Activated gamma-delta T cell (primary cell): ENCODE results near the gene GPR42.
"Not testable (repeated sequence)": the region's sequence is repeated elsewhere in the genome, so short reads cannot be mapped to it uniquely, and the experiment has no call there.

Experiments used
- DNase-seq: peaks from one replicate; lab custom pipeline; 2025; lab: John Stamatoyannopoulos, UW

Gene GPR42

DNA sequence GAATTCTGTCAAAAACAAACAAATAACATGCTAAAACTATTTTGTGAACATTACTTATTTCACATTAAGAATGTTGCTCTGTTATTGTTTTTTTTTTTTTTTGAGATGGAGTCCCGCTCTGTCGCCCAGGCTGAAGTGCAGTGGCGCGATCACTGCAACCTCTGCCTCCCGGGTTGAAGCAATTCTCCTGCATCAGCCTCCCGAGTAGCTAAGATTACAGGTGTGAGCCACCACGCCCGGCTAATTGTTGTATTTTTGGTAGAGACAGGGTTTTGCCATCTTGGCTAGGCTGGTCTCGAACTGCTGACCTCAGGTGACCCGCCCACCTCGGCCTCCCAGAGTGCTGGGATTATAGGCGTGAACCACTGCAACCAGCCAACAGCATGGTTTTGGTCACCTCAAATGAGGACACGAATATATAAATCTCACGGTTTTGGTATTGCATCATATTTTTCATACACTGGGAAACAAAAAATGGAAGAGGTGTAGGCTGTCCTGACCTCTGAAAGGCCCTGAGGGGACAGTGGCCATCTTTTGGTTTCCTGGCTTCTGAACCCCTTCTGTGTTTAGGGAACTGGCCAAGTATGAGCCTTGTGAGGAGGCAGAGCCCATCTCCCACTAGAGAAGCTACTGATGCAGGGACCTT is 25.5 kb downstream of the GPR42 start:
- DNase-seq = no peak

DNA sequence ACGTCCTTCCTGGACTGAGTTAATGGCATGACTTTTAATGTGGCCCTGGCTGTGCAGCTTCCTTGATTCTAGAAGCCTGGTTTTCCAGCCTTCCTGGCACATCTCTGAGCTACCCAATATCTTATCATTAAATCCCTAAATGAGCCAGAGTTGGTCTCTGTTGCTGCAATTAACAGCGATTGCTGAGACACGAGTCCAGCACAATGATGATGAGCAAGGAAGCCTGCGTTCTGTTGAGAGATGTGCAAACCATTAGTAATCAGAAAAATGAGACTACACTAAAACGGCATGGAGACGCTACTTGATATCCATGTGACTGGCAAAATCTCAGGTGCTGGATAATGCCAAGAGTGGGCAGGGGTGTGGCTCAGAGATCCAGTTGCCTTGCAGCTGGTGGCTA is 26.2 kb downstream of the GPR42 start:
- no peak for DNase-seq

DNA sequence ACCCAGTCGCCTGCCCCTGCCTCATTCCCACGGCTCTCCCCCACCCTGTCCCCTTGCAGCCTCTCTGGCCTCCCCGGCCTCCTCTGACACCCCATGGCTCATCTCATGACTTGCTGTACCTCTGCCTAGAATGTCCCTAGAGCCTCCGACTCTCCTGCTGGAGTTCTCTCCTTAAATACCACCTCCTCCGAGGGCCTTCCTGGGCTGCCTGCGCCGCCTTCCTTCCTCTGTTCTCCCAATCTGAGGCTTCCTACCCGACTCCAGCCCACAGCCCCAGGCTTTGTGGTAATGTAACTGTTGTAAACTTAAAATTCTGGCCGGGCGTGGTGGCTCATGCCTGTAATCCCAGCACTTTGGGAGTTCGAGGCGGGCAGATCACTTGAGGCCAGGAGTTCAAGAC is 27.7 kb downstream of the GPR42 start:
- no peak for DNase-seq

- DNase-seq = no peak
Observed at GRCh38 chr19:35399231-35399630, 28.4 kb downstream of the GPR42 start.

DNA sequence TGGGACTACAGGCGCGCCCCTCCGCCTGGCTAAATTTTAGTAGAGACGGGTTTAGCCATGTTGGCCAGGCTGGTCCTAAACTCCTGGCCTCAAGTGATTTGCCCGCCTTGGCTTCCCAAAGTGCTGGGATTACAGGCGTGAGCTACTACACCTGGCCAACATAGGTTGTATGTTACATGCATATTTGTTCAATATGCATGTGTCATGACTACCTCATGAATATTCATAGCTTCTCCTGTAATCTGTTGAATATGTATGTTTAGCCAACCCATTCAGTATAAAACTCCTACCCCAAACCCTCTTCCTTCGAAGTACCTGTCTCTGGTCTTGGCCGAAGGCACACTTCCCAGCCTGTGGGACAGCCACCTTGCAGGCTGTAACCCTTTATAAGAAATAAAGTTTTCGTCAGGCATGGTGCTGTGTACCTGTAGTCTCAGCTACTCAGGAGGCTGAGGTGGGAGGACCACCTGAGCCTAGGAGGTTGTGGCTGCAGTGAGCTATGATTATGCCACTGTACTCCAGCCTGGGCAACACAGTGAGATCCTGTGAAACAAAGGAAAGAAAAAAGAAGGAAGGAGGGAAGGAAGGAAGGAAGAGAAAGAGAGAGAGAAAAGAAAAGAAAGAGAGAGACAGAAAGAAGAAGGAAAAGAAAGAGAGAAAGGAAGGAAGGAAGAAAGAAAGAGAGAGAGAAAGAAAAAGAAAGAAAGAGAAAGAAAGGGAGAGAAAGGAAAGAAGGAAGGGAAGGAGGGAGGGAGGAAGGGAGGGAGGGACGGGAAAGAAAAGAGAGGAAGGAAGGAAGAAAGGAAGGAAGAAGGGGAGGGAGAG is 29.3 kb downstream of the GPR42 start:
- DNase-seq = no peak

DNA sequence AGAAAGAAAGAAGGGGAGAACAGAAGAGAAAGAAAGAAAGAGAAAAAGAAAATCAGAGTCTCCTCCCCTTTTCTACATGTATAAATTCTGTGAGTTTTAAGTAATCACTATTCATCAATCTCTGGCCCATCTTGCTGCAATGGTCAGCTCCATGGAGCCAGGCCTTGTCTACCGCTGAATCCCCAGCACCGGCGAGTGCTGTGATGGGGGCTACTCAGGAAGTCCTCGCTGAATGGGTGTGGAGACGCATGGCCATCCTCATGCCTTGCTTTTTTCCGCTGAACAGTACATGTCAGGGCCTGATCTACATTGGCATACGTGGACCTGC is 29.9 kb downstream of the GPR42 start:
- no peak for DNase-seq

GRCh38 chr19:35401416-35401815 is 30.5 kb downstream of the GPR42 start:
- not testable (repeated sequence) for DNase-seq

- no peak for DNase-seq
Observed at GRCh38 chr19:35403116-35403760, 32.4 kb downstream of the GPR42 start.

DNA sequence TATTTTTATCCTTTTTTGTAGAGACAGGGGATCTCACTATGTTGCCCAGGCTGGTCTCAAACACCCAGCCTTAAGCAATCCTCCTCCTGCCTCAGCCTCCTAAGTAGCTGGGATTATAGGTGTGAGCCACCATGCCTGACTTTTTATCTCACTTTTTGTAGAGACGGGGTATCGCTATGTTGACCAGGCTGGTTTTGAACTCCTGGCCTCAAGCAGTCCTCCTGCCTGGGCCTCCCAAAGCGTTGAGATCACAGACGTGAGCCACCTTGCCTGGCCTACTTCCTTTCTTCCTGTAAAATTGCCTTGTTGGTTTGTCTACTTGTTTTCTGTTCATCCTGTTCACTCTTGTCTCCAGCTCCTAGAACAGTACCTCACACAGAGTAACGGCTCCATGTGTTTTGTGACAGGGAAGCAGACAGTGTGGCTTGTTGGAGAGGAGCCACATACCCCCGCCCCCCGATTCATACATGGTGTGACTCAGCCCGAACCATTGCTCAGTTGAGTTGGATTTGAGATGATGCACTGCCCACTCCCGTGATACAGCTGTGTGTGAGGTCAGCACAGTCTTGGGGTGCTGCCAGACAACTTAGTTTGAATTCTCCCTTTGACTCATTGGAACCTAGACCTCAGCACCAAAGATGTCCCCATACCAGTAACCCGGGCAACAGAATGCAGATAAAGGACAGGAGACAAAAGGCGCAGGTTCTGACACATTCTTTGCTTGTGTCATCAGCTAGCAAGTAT is 34.2 kb downstream of the GPR42 start:
- no peak for DNase-seq

- no peak for DNase-seq
Observed at GRCh38 chr19:35407619-35408018, 36.8 kb downstream of the GPR42 start.

- DNase-seq = no peak
Observed at GRCh38 chr19:35408284-35409171, 37.7 kb downstream of the GPR42 start.

DNA sequence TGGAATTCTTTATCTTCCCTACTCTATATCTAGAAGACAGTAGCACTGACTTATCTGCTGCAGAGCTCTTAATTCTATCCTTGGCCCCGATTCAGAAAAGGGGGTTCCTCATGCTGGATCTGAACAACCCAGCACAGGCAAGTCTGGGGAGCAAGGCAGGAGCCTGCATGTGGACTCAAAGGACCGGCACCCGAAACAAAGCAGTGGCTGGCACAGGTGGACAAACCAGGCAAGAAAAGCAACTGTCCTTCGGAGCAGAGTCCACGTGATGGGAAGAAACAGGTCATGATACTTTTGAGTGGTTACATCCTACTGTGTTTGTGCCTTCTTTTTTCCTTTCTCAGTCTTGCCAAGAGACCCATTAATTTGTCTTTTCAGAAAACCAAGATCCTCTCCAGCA is 38.3 kb downstream of the GPR42 start:
- DNase-seq = no peak

DNA sequence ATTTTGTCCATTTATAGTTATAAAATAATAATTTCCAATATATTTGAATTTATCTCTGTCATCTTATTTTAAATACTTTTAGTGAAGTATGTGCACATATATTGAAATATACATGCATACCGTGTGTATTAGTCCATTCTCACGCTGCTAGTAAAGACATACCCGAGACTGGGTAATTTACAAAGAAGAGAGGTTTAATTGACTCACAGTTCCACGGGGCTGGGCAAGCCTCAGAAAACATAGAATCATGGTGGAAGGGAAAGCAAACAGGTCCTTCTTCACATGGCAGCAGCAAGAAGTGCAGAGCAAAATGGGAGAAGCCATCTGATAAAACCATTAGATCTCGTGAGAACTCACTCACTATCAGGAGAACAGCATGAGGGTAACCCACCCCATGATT is 39.6 kb downstream of the GPR42 start:
- DNase-seq = no peak

- no peak for DNase-seq
Observed at GRCh38 chr19:35414442-35414841, 43.6 kb downstream of the GPR42 start.

DNA sequence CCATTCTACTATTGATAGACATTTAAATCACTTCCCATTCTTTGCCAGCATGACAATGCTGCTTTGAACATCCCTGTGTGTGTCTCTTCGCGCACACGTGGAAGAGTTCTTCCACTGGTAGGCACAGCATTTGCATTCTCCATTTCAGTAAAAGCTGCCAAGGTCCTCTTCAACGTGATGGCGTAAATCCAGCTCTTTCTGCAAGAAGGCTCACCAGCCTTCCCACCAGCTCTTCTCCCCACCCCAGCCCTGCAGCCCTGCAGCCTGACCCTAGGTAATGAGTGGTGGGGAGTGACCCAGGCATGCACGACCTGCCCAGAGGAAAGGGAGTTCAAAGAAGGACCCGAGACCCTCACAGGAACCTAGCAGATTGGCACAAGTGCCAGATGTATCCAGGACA is 45.5 kb downstream of the GPR42 start:
- no peak for DNase-seq

DNA sequence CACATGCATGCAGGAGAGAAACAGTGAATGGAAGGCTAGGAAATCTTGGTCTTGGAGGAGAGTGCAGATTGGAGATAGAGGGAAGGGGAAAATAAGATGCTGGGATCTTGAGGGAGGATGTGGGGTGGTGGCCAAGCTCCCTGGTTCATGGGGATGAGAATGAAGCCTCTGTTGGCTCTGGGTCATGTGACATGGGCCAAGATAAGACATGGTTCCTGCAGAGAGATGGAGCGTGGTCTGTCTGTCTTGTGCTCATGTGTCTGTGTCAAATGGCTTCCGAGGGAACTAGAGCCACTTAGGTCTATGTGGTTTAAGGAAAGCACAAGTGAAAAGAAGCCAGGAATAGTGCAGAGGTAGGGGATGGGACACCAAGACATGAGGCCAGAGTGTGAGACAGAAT is 46.4 kb downstream of the GPR42 start:
- DNase-seq = no peak

DNA sequence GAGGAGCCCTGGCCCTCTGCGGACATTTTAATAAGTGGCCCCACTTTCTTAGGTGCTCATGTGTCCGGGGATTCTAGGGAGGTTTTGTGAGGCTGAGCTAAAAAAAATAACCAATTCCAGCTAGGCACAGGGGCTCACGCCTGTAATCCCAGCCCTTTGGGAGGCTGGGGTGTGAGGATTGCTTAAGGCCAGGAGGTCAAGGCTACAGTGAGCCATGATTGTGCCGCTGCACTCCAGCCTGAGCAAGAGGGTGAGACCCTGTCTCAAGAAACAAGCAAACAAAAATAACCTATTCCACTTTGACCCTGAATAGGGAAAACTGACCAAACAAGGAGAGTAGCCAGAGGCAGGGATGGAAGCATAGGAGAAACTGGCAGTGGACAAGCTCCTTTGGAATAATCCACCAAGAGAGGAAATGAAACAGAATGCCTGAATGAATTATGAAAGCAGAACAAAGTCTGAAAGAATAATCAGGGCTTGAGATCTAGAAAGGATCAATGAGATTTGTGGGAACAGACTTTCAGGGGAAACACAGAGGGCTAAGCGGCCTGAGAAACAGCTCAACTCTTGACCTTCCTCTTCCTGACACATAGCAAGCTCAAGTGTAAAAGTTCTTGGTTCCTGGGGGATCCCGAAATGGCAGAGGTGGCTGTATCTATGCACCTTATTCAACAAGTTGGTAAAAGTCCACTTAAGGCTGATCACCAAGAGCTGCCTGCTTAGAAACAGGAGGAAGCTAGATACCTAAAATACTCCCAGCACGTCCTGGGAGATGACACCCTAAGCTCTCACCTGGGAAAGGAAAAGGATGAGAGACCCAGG is 47.1 kb downstream of the GPR42 start:
- no peak for DNase-seq

DNA sequence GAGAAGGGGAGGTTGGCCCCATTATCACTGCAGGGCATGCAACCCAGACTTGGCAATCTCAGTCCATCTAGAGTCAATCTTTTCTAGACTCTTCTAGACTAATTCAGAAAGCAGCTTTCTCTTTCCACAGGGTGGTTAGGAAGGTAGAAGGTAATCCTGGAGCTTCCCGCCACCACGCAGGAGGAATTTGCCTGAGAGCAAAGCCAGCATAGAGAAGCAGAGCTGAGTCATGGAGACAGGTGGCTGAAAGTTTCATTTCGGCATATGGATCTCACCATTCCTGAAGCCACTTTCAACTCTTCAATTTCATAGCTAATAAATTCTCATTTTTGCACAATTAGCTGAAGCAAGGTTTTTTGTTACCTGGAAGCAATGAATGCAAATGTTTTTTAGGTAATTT is 48.2 kb downstream of the GPR42 start:
- no peak for DNase-seq

- DNase-seq = no peak
Observed at GRCh38 chr19:35419805-35420204, 48.9 kb downstream of the GPR42 start.

DNA sequence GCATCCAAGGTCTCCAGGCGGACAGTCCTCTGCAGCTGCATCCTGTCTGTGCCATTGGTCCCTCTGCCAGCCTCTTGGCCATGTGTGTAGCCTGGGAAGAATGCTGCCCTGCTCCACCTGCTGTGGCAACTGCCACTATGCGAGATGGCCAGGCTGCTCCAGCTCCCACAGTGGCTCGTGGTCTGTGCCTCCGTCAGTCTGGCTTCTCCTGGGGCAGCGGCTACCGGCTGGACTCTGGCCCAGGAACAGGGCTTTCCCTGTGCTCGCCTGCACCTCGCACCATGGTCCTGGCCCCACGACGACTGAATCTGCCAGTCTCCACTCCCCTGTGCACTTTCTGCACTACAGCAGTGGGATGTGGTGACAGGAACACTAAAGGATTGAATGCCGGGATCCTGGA is 50.5 kb downstream of the GPR42 start:
- DNase-seq = no peak
